ENCODE data around the gene PTPRG.

Gene PTPRG

DNA sequence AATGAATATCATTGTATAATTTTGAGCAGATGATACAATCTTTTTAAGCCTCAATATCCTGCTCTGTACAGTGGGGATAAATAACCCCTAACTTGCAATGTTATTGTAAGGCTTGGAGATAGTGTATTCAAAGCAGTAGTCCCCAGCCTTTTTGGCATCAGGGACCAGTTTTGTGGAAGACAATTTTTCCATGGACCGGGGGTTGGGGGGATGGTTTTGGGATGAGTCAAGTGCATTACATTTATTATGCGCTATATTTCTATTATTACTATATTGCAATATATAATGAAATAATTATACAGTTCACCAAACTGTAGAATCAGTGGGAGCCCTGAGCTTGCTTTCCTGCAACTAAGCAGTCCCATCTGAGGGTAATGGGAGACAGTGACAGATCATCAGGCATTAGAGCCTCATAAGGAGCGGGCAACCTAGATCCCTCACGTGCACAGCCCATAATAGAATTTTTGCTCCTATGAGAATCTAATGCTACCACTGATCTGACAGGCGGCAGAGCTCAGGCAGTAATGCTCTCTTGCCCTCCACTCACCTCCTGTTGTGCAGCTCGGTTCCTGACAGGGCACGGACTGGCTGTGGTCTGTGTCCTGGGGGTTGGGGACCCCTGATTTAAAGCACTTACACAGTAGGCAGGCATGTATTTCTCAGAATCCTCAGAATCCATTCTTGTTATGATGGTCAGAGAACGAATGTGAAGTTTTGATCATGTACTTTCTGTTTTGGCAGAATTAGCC, 102.2 kb downstream of the PTPRG start:
- no peak for DNase-seq

DNA sequence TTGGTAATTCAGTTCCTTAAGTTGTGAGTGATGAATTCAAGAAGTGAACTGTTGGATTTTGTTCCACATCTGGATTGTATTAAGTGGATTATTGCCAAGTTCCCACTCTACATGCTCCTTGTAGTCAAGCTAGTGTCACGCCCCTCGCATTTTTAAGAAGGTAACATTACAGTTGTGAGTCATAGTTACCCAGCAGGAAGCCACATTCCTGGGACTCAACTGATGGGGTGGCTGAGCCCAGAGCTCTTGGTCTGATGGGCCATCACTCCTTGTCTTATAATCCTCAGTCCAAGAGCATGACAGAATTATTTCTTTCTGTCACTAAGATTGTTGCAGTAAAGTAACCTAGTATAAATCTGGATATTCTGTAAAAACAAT, 102.7 kb downstream of the PTPRG start:
- no peak for DNase-seq

DNA sequence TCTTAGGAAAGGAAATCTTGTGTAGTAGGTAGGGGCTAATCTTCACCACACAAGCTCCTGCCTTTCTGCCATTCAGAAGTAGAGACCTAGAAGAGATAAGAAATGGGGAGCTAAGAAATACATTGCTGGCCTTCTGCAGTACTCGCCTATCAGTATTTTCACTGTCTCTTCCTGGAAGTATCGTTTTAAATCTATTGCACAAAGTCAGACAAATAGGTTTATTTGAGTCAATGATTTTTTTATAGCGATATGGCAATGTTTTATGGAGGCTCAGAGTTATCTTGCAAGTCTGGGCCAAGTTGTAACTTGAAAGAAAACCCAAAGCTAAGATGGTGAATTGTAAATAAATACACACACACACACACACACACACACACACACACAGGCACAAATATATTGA, 103.8 kb downstream of the PTPRG start:
- DNase-seq, result no peak

DNA sequence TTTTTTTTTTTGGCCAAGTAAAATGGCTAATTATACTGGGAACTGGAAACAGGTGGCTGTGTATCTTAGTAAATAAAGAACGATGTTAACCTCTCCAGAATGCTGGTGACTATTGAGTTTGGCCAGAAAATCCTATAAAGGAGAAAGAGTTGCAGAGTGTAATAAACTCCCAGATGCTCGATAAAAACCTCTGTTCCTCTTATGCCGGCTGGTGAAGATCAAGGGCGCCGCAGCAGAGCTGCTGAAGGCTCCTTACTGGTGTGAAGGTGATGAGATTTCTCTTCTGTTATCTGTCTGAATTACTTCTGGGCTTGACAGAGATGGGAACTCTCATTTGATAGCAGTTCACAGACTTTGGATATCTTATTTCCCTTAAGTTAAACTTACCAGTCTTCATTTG, 104.6 kb downstream of the PTPRG start:
- no peak for DNase-seq

DNA sequence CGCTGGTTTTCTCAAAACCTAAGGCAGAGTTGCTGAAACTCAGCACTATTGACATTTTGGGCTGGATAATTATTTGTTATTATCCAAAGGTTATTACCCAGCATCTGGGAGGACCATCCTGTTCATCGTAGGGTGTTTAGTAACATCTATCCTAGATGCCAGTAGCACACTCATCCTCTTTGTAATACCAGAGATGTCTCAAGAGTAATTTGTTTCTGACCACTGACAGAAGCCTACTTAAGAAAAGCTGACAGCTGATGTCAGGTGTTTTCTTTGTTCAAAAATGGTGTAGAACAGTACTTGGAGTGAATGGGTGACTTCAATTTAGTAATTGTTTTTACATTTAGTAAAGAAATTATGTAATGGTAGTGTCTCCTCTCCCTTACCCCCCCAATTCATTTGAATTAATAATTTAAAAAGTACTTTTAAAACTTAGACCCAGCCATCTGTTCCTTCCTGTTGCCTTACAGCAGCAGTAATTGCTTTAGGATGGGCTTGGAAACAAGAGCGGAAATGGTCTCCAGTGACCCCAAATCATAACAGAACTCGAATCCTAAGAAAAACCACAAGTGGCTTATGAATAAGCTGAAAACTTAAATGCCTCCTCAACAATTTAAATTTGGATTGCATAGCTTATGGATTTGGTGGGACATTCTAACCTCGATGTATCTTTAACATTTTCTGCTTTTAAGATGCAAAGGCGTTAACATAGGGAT, 105.4 kb downstream of the PTPRG start:
- no peak for DNase-seq

DNA sequence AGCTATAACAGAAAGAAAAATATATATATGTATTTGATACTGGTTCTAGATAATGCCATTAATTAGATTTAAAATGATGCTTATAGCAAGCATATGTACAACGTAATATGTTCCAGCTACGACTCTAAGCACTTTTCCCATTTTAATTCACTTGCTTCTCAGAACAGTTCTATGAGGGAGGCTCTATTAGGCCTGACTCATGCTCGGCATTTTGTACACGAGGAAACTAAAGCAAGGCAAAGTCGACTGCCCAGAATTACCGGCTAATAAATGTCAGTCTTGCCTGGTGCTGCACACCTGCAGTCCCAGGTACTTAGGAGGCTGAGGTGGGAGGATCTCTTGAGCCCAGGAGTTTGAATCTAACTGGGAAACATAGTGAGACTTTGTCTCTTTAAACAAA, 106.0 kb downstream of the PTPRG start:
- DNase-seq, result no peak

DNA sequence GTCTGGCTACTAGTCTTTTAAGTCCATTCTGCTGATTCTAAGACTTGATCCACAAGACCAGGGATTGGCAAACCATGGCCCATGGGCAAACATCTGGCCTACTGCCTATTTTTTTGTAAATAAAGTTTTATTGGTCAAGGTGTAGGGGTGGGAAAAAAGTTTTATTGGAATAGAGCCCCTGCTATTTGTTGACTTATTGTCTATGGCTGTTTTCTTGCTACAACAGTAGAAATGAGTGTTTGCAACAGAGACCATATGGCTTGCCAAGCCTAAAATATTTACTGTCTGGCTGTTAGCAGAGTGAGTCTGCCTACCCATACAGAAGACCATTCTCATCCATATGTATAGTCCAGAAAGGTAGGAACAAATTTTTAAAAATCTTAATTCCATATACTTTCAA, 106.4 kb downstream of the PTPRG start:
- DNase-seq, result no peak

DNA sequence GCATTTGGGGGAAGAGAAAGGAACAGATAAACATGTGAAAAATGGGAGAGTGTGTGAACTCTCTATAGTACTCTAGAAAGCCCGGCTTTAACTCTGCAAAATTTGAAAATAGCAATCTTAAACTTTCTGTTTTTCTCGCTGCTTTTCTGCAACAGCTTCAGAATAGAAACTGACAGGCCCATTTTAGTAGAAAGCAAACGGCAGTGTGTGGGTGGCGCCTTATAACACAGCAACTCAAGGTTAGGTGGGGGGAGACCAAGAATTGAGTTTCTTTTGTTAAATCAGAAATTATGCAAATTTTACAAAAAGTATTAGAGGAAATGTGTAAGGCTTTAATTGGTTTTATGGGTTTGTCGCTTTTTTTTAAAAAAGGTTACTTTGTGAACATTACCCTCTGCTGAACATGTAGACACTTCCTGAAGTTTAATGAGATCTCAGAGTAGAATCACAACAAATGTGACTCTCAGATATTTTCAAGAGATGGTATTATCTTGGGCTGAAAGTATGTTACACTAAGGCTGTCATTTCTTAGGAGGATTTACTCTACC, 107.0 kb downstream of the PTPRG start:
- no peak for DNase-seq

DNA sequence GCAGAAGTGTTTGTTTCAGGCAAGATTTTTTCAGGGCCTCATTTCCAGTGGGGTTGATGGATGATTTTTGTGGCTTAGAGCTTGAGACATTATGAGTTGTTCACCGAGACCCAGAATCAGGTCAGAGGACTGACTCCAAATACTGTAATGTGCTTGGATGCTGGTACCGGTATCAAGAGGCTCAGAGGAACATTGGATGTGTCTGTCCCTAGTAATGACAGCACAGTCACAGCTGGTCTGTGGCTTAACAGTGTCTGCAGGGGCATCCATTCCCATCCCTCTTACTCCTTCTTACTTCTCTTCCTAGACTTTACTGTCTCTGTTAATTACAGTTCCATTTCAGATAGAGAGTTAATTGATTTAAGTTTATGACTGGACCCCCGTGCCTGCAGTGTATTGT, 107.8 kb downstream of the PTPRG start:
- no peak for DNase-seq

DNA sequence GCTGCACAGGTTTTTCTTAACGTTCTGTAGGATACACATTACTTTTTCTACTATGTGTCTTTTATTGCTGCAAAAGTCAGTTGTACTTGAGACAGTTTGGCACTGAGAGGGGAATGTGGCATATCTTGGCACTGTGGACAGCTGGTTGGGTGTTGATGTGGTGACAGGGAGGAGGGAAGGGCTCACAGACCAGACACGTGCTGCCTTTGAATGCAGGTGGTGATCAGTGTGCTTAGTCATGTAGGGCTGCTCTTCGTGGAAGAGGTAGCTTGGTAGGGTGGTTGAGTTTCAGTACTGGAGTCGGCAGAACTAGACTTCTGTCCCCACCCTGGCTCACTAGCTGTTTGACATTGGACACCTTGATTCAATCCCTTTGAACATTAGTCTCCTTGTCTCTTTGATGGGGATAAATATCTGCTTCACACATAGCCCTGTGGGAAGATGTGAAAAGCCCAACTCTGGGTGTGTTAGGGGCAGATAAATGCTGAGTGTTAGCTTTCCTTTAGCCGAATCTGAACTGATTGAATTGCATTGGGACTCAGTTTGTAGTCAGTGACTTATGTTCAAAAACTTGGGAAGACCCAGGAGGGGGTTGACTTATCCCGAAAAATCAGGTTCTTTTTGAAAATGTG, 108.4 kb downstream of the PTPRG start:
- DNase-seq, result no peak

DNA sequence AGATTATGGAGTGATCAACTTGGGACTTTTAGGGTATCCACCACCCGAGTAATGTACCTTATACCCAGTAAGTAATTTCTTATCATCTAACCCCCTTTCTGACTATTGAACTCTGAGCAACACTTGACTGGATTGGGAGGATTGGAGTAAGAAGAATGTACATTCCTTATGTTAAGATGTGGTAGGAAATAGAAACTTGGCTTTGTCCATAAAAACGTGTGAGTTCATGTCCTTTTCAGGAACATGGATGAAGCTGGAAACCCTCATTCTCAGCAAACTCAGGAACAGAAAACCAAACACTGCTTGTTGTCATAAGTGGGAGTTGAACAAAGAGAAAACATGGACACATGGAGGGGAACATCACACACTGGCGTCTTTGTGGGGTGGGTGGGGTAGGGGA, 112.3 kb downstream of the PTPRG start:
- DNase-seq, result no peak

DNA sequence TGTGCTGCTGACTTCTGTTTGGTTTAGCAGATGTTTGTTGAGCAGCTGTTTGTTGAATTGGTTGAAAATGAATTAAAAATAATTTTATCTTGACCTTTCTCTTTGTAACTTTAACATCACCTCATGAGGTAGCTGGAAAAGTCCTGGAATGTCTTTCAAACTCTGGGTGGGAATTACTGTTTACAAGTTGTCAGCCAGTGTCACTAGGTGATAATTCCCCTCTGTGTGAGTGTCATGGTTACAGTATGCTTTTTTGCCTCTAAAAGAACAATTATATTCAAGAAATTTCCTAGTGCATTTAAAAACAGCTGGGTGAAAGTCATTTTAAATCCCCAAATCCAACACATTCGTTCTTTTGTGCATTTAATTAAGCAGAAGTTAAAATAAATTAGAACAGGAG, 113.2 kb downstream of the PTPRG start:
- DNase-seq, result no peak

DNA sequence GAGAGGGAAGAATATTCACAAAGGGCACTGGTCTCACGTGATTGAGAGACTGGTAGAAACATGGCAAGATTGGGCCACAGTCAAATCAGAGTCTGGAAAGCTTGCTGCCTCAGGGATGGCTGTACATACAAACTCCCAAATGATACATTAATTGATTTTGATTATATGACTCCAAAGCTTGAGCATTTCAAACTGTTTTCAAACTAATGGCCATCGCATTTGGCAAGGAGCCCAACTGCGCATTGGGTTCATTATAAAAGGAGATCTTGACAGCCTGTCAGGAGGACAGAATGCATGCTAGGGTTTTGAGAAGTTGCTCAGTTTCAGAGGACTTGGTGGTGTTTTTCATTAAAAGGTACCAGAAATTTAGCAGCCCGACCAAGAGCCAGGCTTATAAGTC, 117.7 kb downstream of the PTPRG start:
- DNase-seq, result no peak

DNA sequence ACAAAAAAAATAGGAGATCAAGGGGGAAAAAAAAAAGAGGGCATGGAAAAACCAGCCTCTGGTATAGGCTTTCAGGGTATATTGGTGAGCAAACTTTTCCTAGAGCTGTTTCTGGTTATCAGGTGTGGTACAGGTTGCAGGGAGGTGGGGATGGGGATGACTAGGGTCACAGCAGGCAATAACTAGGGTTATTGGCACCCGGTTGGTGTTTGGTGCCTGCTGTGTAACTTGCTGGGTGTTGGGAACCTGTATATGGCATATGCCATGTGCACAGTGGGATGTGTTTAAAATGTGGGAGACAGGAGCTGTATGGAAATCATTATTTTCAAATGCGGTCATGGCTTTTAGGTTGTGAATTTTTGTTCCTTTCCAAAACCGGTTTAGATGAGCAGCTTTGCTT, 119.2 kb downstream of the PTPRG start:
- no peak for DNase-seq

DNA sequence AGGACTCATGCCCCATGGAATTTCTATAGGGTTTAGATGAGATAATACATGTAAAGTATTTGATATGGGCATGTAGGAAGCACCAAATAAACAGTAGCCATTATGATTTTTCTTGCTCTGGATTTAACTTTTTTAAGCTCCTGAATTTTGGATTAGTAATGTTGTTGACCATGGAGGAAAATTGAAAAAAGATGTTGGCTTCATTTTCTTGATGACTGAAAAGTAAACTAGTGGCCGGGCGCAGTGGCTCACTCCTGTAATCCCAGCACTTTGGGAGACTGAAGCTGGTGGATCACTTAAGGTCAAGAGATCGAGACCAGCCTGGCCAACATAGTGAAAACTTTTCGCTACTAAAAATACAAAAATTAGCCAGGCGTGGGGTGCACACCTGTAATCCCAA, 120.3 kb downstream of the PTPRG start:
- no peak for DNase-seq

DNA sequence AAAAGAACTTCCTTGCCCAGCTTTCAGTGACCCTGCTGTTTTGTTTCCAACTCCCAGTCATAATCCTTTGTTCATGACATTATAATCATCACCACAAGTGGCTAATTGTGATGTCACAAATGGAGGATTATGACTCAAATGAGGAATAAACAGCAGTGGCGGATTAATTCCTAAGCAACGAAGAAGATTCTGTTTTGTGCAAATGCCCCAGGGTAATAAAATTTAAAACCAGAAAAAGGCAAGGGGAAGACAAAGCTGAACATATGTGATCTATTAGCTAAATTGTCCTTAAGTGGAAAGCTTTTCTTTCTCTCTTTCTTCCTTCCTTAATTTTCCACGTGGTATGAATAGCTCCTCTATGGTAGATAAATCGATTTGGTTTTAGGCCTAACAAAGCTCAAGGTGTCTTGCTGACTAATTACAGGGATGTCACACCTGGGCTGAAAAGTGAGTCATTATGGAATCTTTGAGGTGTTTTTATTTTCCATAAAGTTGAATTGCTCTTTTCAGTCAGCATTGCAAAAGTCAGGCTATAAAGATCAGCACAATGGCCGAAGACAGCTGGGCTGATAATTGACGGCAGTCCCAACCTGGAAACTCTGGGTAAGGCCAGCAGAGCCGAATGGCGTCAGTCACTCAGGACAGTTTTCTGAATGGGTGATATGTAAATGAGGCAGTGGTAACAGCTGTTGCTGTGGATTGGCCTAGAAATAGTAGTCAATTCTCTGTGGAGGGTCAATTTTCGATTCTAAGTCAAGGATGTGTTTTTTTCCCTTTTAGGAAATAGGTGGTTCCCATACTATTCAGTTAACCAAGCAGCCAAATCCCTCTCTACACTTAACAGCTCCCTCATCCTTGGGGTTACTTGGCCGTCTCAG, 121.5 kb downstream of the PTPRG start:
- DNase-seq, result no peak

DNA sequence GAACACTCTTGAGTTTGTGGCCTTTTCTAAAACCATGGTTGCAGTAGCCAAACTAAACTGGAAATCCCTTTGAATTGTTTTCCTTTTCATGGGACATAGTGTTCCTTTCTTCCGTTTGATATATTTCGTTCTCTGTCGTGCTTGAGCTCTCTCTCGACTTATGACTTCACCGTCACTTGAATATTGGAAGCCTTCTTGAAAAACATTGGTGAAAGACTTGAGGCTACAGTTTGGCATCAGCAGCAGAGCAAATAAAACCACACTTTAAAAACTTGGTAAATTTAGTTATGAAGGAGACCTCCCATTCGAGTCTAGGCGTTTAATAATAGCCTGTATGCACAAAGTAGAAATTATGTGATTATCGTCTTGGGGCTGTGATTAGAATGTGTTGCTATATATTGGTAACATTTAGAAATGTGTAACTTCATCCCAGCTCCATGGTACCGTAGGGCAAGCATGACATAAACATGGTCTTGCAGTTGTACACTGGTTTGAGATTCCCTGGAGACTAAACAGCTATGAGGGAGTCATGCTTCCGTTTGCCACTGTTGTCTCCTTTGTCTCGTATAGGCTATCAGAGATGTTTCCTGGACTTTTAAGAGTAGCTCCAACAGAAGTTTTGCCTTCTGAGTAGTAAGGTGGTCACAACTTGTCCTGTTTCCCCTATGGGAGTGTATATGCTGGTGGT, 122.3 kb downstream of the PTPRG start:
- DNase-seq, result no peak

DNA sequence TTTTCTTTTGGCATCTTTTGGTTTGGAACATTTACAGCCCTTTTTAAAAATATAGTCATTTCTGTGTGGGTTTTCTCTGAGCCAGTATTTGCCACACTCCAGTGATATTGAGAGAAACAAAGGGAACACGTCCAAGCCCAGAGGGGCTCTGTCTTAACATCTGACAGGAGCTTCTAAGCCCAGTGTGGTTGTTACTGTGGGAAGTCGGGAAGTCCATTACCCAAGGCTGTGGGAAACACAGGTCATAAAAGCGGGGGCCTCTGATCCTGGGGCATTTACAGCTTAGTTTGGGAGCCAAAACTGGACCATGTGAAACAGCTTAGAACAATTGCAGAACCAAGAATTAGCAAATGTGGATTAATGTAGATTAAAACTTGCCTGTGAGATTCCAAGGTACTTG, 123.0 kb downstream of the PTPRG start:
- no peak for DNase-seq

DNA sequence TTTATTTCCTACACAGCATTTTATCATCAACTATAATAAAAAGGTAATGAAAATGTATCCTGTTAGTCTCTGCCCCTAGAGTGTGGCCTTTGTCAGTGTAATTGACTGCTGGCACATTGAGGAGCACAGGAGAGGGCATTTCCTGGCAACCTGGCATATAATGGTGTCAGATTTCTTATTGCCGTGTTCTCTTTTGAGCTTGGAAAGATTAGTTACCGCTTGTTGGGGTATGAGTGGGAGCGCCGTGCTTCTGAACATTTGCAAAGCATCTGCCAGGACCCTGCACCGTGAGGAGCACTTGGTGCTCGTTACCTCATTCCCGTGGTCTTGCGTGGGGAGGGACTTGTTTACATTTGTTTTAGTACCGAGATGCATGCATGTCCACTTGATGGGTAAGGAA, 124.4 kb downstream of the PTPRG start:
- no peak for DNase-seq

DNA sequence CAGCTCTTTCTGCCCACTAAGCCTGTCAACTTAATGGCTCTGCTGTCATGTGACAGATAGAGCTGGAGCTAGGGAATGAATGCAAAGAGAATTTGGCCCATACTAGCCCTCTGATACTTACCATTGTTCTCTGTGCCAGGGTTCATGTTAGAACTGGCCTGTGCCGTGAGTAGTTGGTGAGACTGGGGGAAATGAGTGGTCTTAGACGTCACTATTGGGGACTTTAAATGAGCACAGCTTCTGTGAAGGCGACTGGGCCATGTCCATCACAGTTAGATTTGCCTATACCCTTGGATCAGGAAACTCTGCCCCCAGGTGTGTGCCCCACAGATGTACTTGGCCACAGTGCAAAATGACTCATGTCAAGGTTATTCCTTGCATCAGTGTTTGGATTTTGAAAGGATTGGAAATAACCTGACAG, 124.9 kb downstream of the PTPRG start:
- DNase-seq, result no peak

DNA sequence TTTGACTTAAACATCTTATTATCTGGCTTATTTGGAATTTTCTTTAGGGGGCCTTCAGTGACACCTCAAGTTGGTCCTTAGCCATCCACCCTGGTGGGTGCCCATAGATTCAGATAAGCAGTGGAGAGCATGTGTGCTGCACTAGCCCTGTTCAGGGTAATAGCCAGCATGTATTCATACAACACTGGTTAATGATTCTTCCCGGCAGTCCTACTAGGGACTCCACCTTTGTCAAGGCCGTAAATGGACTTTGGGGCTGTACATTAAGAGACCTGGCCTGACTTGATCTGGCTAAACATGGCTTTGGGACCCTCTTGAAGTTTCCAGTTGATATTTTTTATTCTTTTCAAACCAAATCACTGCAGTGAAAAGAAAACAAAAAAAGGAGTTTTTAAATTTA, 125.8 kb downstream of the PTPRG start:
- DNase-seq, result no peak

DNA sequence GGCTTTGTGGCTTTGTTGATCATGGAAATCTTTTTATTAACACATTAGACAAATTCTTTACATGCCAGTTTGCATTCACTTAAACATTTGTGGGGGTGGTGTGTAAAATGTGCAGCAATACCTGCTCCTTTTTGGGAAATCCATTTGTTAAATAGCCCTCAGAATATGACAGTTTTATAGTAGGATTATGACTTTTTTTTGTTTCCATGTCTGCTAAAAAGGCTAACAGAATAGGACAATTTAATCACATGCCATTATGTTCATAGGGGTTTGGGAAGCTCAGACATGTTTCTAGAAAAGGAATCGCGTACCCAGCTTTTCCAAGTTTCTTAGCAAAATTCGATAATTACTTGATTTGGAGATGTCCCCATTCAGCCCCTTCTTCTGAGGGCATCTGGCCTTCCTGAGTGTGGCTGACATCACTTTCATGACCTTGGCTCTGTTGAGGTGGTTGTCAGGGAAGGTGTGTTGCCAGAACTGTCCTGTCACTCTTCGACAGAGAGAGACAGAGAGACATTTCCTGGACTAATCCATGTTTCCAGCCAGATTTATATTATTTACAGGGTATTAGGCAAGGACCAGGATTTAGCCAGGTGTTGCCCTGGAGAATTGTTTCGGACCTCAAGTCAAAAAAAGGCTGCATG, 126.4 kb downstream of the PTPRG start:
- no peak for DNase-seq

Measured in hematopoietic multipotent progenitor cell treated with erythropoietin and hydrocortisone succinate and interleukin-3 and kit ligand, for 8 days (in vitro differentiated cells).